Measurements from ENCODE around the gene CTXND1. TPM values are rescaled to one million over a fixed set of nuclear protein-coding genes. Genes with fewer than 3 reads are reported as not detected.

CTXND1 gene
- polyA plus RNA-seq, 3 donors = 8.0 to 12.2 (median 11.9) TPM

DNA sequence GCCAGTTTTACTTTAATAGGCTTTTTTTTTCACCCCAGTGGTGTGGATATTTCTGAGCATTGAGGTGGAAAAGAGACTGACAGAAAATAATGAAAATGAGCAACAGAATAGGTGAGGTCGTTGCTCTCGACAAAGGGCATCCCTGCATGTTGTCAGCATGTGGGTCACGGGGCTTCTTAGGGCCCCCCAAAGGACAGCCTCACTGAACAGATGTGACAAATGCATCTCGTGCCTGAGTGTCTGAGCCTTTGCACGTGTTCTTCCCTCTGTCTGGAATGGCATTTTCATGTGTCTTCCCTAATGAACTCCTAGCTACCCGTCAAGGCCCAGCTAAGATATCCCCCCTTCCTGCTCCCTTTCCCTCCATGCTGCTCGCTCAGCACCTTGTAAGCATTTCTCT is 67.5 kb downstream of the CTXND1 start:
- DNase-seq = no peak

DNA sequence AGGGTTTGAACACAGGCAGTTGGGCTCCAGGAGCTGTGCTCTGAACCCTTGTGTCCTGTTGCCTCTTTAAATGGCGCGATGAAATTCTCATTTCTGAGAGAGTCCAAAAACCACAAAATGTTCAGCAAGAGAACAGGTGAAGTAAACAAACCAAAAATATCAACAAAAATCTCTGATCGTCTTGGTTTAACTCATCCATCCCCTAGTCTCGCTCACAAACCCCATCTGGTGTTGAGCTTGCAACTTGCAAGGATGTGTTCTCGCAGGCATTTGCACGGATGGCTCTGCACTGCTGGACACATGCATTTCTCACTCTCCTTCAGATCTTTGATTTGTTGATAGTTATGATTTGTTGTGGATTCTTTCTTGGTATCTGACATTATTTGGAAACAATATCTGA is 68.1 kb downstream of the CTXND1 start:
- DNase-seq = no peak

GRCh38 chr15:80183306-80183705 is 68.7 kb downstream of the CTXND1 start:
- no peak for DNase-seq

GRCh38 chr15:80182611-80183261 is 69.3 kb downstream of the CTXND1 start:
- no peak for DNase-seq

DNA sequence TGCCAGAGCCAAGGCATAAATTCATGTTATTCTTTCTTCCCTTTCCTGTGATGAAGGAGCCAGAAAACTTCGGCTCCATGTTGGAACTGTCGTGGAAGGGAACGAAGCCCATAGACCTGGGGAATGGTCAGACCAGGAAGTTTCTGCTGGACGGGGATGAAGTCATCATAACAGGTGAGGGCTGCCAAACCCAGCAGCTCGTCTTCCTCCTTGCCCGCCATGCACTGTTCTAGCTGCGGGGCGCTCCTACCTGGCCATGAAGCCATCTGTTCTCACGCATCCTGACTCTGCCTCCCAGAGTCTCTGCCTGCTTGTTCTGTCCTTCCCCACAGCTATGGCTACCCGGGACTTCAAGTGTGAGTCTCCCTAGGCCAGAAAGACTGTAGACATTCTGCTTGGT is 71.0 kb downstream of the CTXND1 start:
- DNase-seq = no peak

GRCh38 chr15:80180468-80180867 is 71.5 kb downstream of the CTXND1 start:
- DNase-seq = no peak

DNA sequence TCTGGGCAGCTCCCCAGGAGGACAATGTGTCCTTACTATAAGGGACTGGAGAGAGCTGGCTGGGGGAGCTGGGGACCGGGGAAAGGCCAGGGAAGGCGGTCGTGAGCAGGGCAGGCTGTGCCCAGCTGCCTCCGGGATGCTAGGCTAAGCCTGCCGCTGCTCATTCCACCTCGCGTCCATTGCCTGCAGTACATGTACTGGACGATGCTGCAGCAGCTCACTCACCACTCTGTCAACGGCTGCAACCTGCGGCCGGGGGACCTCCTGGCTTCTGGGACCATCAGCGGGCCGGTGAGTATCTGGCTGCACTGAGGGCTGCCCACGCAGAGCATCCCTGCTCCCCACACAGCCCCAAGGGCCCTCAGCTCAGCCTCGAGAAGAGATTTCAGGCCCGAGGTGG is 72.1 kb downstream of the CTXND1 start:
- no peak for DNase-seq

DNA sequence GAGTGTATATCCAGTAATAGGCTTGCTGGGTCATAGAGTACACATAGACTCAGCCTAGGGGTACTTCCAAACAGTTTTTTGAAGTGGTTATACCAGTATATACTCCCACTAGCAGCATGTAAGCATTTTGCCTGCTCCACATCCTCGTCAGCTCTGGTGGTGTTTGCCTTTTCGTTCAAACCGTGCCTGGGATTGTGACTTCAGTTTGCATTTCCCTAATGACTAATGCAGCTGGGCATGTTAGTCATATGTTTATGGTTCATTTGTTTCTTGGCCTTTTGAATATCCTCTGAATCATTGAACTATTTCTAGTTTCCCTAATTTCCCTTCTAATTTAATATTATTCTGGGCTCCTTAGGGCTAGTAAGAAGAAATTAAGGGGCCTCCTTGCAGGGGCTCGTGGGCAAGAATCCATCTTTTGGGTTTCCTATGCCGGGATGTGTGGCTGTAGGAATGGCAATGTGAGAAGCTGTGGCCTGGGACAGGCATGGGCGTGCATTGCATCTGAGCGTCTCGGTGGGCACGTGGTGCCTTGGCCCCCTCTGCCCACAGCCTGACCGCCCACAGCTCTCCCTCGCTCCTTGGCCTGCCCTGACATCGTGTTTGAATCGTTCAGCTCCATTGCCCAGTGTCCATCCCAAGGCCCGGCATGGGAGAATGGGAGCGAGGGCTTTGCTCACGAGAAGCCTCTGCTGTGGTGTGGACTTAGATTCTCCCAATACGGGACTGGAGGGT is 72.8 kb downstream of the CTXND1 start:
- no peak for DNase-seq

- no peak for DNase-seq
Observed at GRCh38 chr15:80177156-80177555, 74.9 kb downstream of the CTXND1 start.

DNA sequence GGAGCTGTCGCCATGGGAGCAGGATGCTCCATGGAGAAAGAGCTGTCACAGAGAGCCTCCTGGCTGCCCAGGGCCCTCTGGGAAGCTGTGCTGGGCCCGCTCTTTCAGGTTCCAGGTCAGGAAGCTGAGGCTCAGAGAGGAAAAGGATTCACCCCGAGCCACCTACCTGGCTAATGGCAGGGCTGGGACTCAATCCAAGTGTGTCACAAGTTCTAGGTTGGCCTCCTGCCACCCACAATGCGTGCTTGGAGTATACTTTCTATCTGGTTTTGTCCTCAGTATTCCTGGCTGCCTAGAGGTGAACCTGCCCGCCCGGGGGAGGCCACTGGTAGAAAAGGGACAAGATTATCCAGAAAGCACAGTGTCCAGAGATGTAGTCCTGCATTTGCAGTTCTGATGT is 75.6 kb downstream of the CTXND1 start:
- DNase-seq = no peak

DNA sequence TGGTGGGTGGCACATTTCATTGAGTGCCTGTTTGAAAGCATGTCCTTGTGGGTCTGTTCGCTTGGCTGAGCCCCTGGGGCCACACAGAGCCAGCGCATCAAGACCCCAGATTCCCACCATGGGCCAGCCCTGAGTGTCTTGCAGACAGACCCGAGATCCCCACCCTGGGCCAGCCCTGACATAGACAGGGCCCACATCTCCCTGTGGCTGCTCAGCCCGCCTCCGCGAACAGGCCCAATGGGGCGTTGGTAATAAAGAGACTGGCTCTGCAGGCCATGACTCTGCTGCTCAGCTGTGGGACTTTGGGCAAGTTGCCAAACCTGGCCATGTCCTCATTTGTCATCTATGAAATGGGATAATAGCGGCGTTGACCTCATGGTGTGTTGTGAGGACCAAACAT is 76.6 kb downstream of the CTXND1 start:
- DNase-seq = no peak

- DNase-seq = no peak
Observed at GRCh38 chr15:80174017-80174746, 77.8 kb downstream of the CTXND1 start.

DNA sequence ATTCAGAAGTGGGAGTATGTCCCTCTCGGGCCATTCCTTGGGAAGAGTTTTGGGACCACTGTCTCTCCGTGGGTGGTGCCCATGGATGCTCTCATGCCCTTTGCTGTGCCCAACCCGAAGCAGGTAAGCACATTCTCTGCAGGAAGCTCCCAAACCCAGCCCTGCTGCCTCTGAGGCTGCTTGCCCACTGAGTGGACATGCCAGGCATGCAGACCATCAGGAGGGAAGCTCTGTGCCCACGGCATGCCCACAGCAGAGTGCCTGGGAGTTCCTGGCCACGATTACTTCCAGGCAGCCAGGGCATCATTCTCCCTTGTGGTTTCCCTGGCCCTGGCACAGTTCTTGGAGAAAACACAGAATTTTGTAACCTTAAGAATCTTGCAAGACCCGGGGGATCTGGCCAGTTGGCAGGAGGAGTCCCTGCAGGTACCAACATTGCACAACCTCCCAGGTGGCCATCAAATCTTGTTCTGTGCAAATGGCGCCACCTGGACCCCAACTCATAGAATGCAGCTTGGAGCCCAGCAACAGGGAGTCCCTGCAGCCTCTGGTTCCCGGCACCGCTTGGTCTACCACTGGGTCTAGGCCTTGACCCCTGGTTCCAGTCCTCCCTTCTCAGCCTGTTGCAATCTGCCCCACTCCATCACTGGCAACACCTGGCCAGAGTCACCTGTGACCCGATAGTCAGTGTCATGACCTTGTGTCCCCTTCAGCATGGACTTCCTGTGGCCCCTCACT is 78.8 kb downstream of the CTXND1 start:
- DNase-seq = peak; percentile 45

DNA sequence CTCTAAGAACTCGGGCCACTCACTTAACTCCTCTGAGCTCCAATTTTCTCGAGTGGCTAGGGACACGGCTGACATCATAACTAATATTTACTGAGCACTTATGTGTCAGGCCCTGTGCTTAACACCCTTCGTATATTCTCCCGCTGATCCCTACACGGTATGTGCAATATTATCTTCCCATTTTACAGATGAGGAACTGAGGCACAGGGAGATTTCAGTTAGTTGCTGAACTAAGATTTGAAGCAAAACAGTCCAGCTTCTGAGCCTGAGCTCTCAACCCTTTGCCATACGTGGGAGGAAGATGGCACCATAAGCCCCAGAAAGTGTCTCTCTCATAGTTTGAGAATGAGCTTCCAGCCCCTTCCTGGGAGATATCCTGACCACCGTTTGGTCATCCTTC is 79.6 kb downstream of the CTXND1 start:
- DNase-seq = no peak

- no peak for DNase-seq
Observed at GRCh38 chr15:80171787-80172186, 80.2 kb downstream of the CTXND1 start.

DNA sequence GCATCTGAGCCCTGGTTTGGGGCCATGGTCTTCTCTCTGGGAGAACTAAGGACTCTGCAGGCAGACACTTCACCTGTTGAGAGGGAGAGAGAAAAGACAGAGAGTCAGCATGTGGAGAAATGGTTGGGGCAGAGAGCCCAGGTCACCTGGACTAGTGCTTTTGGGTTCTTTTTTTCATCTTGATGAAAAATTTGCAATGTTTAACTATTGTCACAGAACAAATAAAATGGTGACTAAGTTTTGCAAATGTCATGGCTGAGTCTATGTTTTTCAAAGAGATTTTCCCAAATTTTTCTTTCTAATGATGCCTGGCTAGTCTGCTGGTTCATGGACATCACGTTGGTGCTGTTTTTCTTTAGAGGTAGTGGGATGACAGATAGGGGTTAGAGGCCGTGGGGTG is 81.4 kb downstream of the CTXND1 start:
- DNase-seq = no peak

GRCh38 chr15:80169768-80170357 is 82.2 kb downstream of the CTXND1 start:
- no peak for DNase-seq

- no peak for DNase-seq
Observed at GRCh38 chr15:80168421-80168820, 83.6 kb downstream of the CTXND1 start.

DNA sequence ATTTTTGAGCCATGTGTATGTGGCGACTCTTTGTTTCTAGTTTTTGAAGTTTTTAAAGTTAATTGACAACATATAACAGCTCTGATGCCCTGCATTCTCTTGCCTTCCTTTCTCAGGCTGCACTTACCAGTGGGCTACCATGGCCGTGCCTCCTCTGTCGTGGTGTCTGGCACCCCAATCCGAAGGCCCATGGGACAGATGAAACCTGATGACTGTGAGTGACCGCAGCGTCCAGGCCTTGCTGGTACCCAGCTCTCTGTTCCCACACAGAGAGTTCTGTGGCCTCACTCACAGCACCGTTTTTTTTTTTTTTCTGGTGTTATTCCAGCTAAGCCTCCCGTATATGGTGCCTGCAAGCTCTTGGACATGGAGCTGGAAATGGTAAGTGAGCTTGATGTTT is 84.1 kb downstream of the CTXND1 start:
- no peak for DNase-seq

- no peak for DNase-seq
Observed at GRCh38 chr15:80163897-80164296, 88.1 kb downstream of the CTXND1 start.

- no peak for DNase-seq
Observed at GRCh38 chr15:80163217-80163616, 88.8 kb downstream of the CTXND1 start.

DNA sequence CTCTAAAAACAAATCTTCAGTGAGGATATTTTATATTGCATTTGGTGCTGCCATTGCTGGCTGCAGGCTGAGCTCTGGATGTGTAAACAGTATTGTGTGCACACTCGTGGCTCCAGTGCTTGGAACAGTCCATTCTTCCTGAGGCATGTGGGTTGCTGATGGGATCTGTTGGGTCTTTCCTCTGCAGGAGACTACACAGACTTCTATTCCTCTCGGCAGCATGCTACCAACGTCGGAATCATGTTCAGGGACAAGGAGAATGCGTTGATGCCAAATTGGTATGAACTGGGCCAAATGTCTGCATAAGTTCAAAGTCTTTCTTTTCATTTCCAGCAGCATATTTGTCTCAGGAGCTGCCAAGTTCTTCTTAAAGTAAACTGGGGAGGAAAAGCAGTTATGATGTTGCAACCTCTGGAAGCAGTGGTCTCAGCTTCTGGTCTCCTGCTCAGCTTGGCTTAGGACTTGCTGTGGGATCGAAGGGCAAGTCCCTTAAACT is 89.9 kb downstream of the CTXND1 start:
- no peak for DNase-seq
